Esophagus squamous epithelium (tissue), 4 donors: ENCODE data around the gene ATG12.

Source experiments
- POLR2A ChIP-seq, 4 donors: fragments of 450-650 bp; IDR thresholded peaks; one replicate each; pipeline ENCODE4 v1.6.1; 2017; ENCODE audit warnings: antibody characterized with exemption in 4 of 4, mild to moderate bottlenecking in 4 of 4, moderate library complexity in 3 of 4
- TF ChIP-seq, protein P1 (sequence below), 6 experiments: fragments of 450-650 bp in 4 of 6; fragments of 200-600 bp in 2 of 6; sonication (generic) in 2 of 6; IDR thresholded peaks; one replicate each; pipeline ENCODE4 v1.5.1; 2016 to 2019; ENCODE audit warnings: antibody characterized with exemption in 6 of 6, mild to moderate bottlenecking in 4 of 6, moderate library complexity in 4 of 6

DNA sequence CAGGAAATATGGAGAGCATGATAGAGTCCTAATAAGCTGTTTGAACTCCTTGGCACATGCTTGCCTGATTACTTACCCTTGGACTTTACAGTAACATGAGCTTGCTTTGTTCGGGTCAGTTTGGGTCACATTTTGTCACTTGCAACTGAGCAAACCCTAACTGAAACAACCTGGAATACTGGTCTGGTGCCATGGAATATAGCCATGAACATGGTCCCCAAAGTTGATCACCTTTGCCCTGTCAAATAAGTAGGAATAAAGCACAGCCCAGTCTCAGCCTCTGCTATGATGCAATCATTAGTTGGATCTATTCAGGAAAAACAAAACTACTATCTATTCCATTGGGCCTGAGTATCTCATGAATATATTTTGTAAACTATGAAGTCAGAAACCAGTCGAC, 43.1 kb downstream of the ATG12 start:
- TF ChIP-seq POLR2A (IDR thresholded peaks at IDR 0.05), result no peak
- TF ChIP-seq, protein P1, sequence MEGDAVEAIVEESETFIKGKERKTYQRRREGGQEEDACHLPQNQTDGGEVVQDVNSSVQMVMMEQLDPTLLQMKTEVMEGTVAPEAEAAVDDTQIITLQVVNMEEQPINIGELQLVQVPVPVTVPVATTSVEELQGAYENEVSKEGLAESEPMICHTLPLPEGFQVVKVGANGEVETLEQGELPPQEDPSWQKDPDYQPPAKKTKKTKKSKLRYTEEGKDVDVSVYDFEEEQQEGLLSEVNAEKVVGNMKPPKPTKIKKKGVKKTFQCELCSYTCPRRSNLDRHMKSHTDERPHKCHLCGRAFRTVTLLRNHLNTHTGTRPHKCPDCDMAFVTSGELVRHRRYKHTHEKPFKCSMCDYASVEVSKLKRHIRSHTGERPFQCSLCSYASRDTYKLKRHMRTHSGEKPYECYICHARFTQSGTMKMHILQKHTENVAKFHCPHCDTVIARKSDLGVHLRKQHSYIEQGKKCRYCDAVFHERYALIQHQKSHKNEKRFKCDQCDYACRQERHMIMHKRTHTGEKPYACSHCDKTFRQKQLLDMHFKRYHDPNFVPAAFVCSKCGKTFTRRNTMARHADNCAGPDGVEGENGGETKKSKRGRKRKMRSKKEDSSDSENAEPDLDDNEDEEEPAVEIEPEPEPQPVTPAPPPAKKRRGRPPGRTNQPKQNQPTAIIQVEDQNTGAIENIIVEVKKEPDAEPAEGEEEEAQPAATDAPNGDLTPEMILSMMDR (IDR thresholded peaks at IDR 0.05), result no peak
